Activated CD4-positive, alpha-beta T cell treated with anti-CD3 and anti-CD28 coated beads for 36 hours (primary cell): Measurements from ENCODE around the gene SELENOK. TPM values are rescaled to one million over a fixed set of nuclear protein-coding genes. Genes with fewer than 3 reads are reported as not detected.
"Not testable (repeated sequence)": the region's sequence is repeated elsewhere in the genome, so short reads cannot be mapped to it uniquely, and the experiment has no call there.

Experiments
- ATAC-seq: fragments of 200-7000 bp; cut with Tn5 transposase; one replicate; pipeline ENCODE4 v1.10.0; 2021; ENCODE audit warnings: mild to moderate bottlenecking, moderate library complexity
- CTCF ChIA-PET: fragments of 350-600 bp; sonication (Branson Sonifier 250); formaldehyde crosslinking; loops from one replicate; lab custom pipeline; 2021; ENCODE audit warnings: antibody characterized with exemption; lab: Charles Lee
- POLR2A ChIA-PET: fragments of 350-600 bp; sonication (Branson Sonifier 250); formaldehyde crosslinking; loops from one replicate; lab custom pipeline; 2021; ENCODE audit warnings: antibody characterized with exemption, inconsistent platforms; lab: Charles Lee
- DNase-seq: peaks from one replicate; pipeline ENCODE4 v3.0.0-alpha.2; 2020
- H3K27ac Mint-ChIP-seq: one replicate; pipeline ENCODE4 v1.8.0; 2021; ENCODE audit warnings: mixed read lengths
- H3K27me3 Mint-ChIP-seq: one replicate; pipeline ENCODE4 v1.8.0; 2021; ENCODE audit warnings: mixed read lengths
- H3K36me3 Mint-ChIP-seq: one replicate; pipeline ENCODE4 v1.8.0; 2021; ENCODE audit warnings: low read depth, mixed read lengths
- H3K4me1 Mint-ChIP-seq: one replicate; pipeline ENCODE4 v1.8.0; 2021; ENCODE audit warnings: mixed read lengths
- H3K4me3 Mint-ChIP-seq: one replicate; pipeline ENCODE4 v1.8.0; 2021; ENCODE audit warnings: mild to moderate bottlenecking, moderate library complexity, mixed read lengths
- H3K9me3 Mint-ChIP-seq: one replicate; pipeline ENCODE4 v1.8.0; 2021; ENCODE audit warnings: low read depth, mixed read lengths
- intact Hi-C, 2 experiments: fragments of 100-400 bp; cut with DNase I in 1 of 2; cut with micrococcal nuclease in 1 of 2; formaldehyde crosslinking; loops; one replicate each; pipeline versions ENCODE4 v1.14.2 to v1.15.1; 2022 to 2024; cut with DNase I, micrococcal nuclease
- total RNA-seq, 2 experiments: library from RNA; stranded (reverse); gene quantifications; one replicate each; pipeline ENCODE4 v1.2.3, GENCODE V29; 2021

Gene SELENOK
- 10 to 100 TPM; 31.6 to 45.1 TPM for total RNA-seq

- Mint-ChIP-seq H3K27me3 (peaks cover 6% of the 10 kb centered on the region), H3K36me3 (peaks cover 29% of the 10 kb centered on the region), H3K27ac (peak within 1 kb of the TSS; percentile 95), H3K9me3 (no peaks in the 10 kb centered on the region), H3K4me3 (peak within 1 kb of the TSS; percentile 85), H3K4me1 (peaks cover 48% of the 10 kb centered on the region)
- ATAC-seq (peak; percentile 95), DNase-seq (peak; percentile 98)
- intact Hi-C loops = loop anchor here (1.0 to 5.0 kb wide), 5 partner anchors 9 to 635 kb away; partner anchors contain the start of genes ACTR8 (in 2 of the 2), DCP1A (in 2 of the 2) and TKT (in 2 of the 2)
- ChIA-PET CTCF (interaction anchor here (0.8 to 1.4 kb wide), 2 partner anchors 9 to 11 kb away, joined by 4 to 5 read pairs; no protein-coding TSS in a partner anchor), POLR2A (interaction anchor here (1.0 to 1.3 kb wide), 3 partner anchors 10 to 544 kb away, joined by 3 to 7 read pairs (median 5); partner anchors contain the start of genes ACTR8 and DCP1A)
Measured at GRCh38 chr3:53891497-53892285, at the start of gene SELENOK. Gene SELENOK (minus strand): TSS chr3:53891859.

- intact Hi-C loops = no loop called here
- Mint-ChIP-seq H3K4me1 (no peaks in the 10 kb centered on the region), H3K36me3 (peaks cover 2% of the 10 kb centered on the region), H3K4me3 (no peak overlapping the region), H3K27ac (no peak overlapping the region), H3K9me3 (peaks cover 8% of the 10 kb centered on the region), H3K27me3 (peaks cover 20% of the 10 kb centered on the region)
- no peak for DNase-seq
- ChIA-PET POLR2A (no interaction called here), CTCF (no interaction called here)
- ATAC-seq = no peak
Measured at GRCh38 chr3:53941184-53941583, 49.5 kb upstream of the SELENOK start.

- Mint-ChIP-seq H3K4me1 (no peaks in the 10 kb centered on the region), H3K4me3 (no peak overlapping the region), H3K27ac (no peak overlapping the region), H3K27me3 (peaks cover 20% of the 10 kb centered on the region), H3K9me3 (peaks cover 3% of the 10 kb centered on the region), H3K36me3 (no peaks in the 10 kb centered on the region)
- intact Hi-C loops = no loop called here
- ChIA-PET POLR2A (no interaction called here), CTCF (no interaction called here)
- ATAC-seq = no peak
- no peak for DNase-seq
Measured at GRCh38 chr3:53940623-53941022, 49.0 kb upstream of the SELENOK start.

GRCh38 chr3:53939813-53940212 lies 48.2 kb upstream of the SELENOK start:
- intact Hi-C loops = loop anchor here in 1 of 2 experiments (10.0 kb wide), 1 partner anchor 895 kb away; no protein-coding TSS in a partner anchor
- no peaks in the 10 kb centered on the region for H3K36me3 Mint-ChIP-seq
- no peak overlapping the region for H3K27ac Mint-ChIP-seq
- H3K27me3 Mint-ChIP-seq = peaks cover 24% of the 10 kb centered on the region
- ChIA-PET POLR2A (no interaction called here), CTCF (interaction anchor here (0.6 to 2.5 kb wide), 5 partner anchors 11 to 731 kb away, joined by 3 to 15 read pairs (median 3); no protein-coding TSS in a partner anchor)
- H3K4me3 Mint-ChIP-seq = no peak overlapping the region
- no peaks in the 10 kb centered on the region for H3K4me1 Mint-ChIP-seq
- peaks cover 4% of the 10 kb centered on the region for H3K9me3 Mint-ChIP-seq
- ATAC-seq = no peak
- no peak for DNase-seq

GRCh38 chr3:53939086-53939582 lies 47.5 kb upstream of the SELENOK start:
- ChIA-PET CTCF (interaction anchor here (0.6 to 2.5 kb wide), 19 partner anchors 8 to 1242 kb away, joined by 3 to 15 read pairs (median 4); no protein-coding TSS in a partner anchor), POLR2A (interaction anchor here (0.7 kb wide), 1 partner anchor 243 kb away, joined by 4 read pairs; no protein-coding TSS in a partner anchor)
- Mint-ChIP-seq H3K27me3 (peaks cover 26% of the 10 kb centered on the region), H3K9me3 (peaks cover 4% of the 10 kb centered on the region), H3K27ac (no peak overlapping the region), H3K4me1 (no peaks in the 10 kb centered on the region), H3K4me3 (no peak overlapping the region), H3K36me3 (no peaks in the 10 kb centered on the region)
- intact Hi-C loops = loop anchor here in 1 of 2 experiments (10.0 kb wide), 1 partner anchor 896 kb away; no protein-coding TSS in a partner anchor
- no peak for DNase-seq
- no peak for ATAC-seq

- peaks cover 4% of the 10 kb centered on the region for H3K9me3 Mint-ChIP-seq
- H3K27ac Mint-ChIP-seq = no peak overlapping the region
- no peaks in the 10 kb centered on the region for H3K4me1 Mint-ChIP-seq
- H3K4me3 Mint-ChIP-seq = no peak overlapping the region
- ATAC-seq = peak; percentile 49
- CTCF ChIA-PET = interaction anchor here (0.6 to 2.5 kb wide), 17 partner anchors 8 to 1243 kb away, joined by 3 to 15 read pairs (median 4); no protein-coding TSS in a partner anchor
- H3K36me3 Mint-ChIP-seq = no peaks in the 10 kb centered on the region
- POLR2A ChIA-PET = interaction anchor here (0.7 kb wide), 1 partner anchor 243 kb away, joined by 4 read pairs; no protein-coding TSS in a partner anchor
- peaks cover 27% of the 10 kb centered on the region for H3K27me3 Mint-ChIP-seq
- peak; percentile 45 for DNase-seq
- intact Hi-C loops = loop anchor here in 1 of 2 experiments (1.0 to 10.0 kb wide), 2 partner anchors 436 to 896 kb away; no protein-coding TSS in a partner anchor
Measured at GRCh38 chr3:53938645-53939044, 47.0 kb upstream of the SELENOK start.

GRCh38 chr3:53936347-53936746 lies 44.7 kb upstream of the SELENOK start:
- DNase-seq (no peak), ATAC-seq (no peak)
- Mint-ChIP-seq H3K4me3 (no peak overlapping the region), H3K36me3 (no peaks in the 10 kb centered on the region), H3K27me3 (peaks cover 25% of the 10 kb centered on the region), H3K9me3 (peaks cover 4% of the 10 kb centered on the region), H3K27ac (no peak overlapping the region), H3K4me1 (no peaks in the 10 kb centered on the region)
- intact Hi-C loops = loop anchor here in 1 of 2 experiments (10.0 kb wide), 1 partner anchor 898 kb away; no protein-coding TSS in a partner anchor
- ChIA-PET POLR2A (interaction anchor here (0.5 kb wide), 1 partner anchor 438 kb away, joined by 3 read pairs; no protein-coding TSS in a partner anchor), CTCF (interaction anchor here (0.6 kb wide), 1 partner anchor 406 kb away, joined by 3 read pairs; no protein-coding TSS in a partner anchor)

- no peak for DNase-seq
- H3K9me3 Mint-ChIP-seq = peaks cover 4% of the 10 kb centered on the region
- intact Hi-C loops = loop anchor here in 1 of 2 experiments (10.0 kb wide), 1 partner anchor 899 kb away; no protein-coding TSS in a partner anchor
- no peak for ATAC-seq
- H3K27ac Mint-ChIP-seq = no peak overlapping the region
- peaks cover 19% of the 10 kb centered on the region for H3K27me3 Mint-ChIP-seq
- H3K36me3 Mint-ChIP-seq = no peaks in the 10 kb centered on the region
- no peak overlapping the region for H3K4me3 Mint-ChIP-seq
- ChIA-PET CTCF (no interaction called here), POLR2A (no interaction called here)
- H3K4me1 Mint-ChIP-seq = no peaks in the 10 kb centered on the region
Measured at GRCh38 chr3:53935283-53935901, 43.7 kb upstream of the SELENOK start.

- H3K9me3 Mint-ChIP-seq, H3K4me3 Mint-ChIP-seq, DNase-seq, H3K27ac Mint-ChIP-seq, H3K36me3 Mint-ChIP-seq, intact Hi-C loops, CTCF ChIA-PET, H3K4me1 Mint-ChIP-seq, ATAC-seq, POLR2A ChIA-PET: not testable (repeated sequence)
- H3K27me3 Mint-ChIP-seq = peaks cover 13% of the 10 kb centered on the region
Measured at GRCh38 chr3:53927208-53927872, 35.7 kb upstream of the SELENOK start.

- Mint-ChIP-seq H3K4me1 (no peaks in the 10 kb centered on the region), H3K27me3 (peaks cover 30% of the 10 kb centered on the region), H3K27ac (no peak overlapping the region), H3K4me3 (no peak overlapping the region), H3K9me3 (peaks cover 7% of the 10 kb centered on the region), H3K36me3 (no peaks in the 10 kb centered on the region)
- ATAC-seq (no peak), DNase-seq (no peak)
- intact Hi-C loops = no loop called here
- ChIA-PET CTCF (no interaction called here), POLR2A (no interaction called here)
Measured at GRCh38 chr3:53921296-53921695, 29.6 kb upstream of the SELENOK start.
